Measurements from ENCODE around the gene PROCR.
"Not testable (repeated sequence)": the region's sequence is repeated elsewhere in the genome, so short reads cannot be mapped to it uniquely, and the experiment has no call there.

The PROCR gene

GRCh38 chr20:35199740-35200139 is 27.9 kb downstream of the PROCR start:
- Histone ChIP-seq H3K4me3 (ENCODE audit: severe bottlenecking) (no peak overlapping the region), H3K36me3 (ENCODE audit: low read depth) (no peaks in the 10 kb centered on the region), H3K27me3 (ENCODE audit: insufficient read depth, poor library complexity, severe bottlenecking) (no peaks in the 10 kb centered on the region), H3K27ac (ENCODE audit: poor library complexity, severe bottlenecking) (peak overlapping the region; percentile 66), H3K4me1 (ENCODE audit: insufficient read depth, poor library complexity, severe bottlenecking) (peaks cover 12% of the 10 kb centered on the region), H3K9me3 (ENCODE audit: severe bottlenecking) (peaks cover 20% of the 10 kb centered on the region)
- TF ChIP-seq CTCF (IDR thresholded peaks at IDR 0.05; ENCODE audit: poor library complexity, severe bottlenecking), result no peak
- peak; percentile 81 for ATAC-seq (ENCODE audit: low read depth)
- DNase-seq (ENCODE audit: low spot score), result no peak

GRCh38 chr20:35200267-35200666 is 28.4 kb downstream of the PROCR start:
- no peak overlapping the region for H3K4me3 ChIP-seq (ENCODE audit: severe bottlenecking)
- H3K27me3 ChIP-seq (ENCODE audit: insufficient read depth, poor library complexity, severe bottlenecking), result no peaks in the 10 kb centered on the region
- peaks cover 16% of the 10 kb centered on the region for H3K9me3 ChIP-seq (ENCODE audit: severe bottlenecking)
- no peaks in the 10 kb centered on the region for H3K36me3 ChIP-seq (ENCODE audit: low read depth)
- peaks cover 12% of the 10 kb centered on the region for H3K4me1 ChIP-seq (ENCODE audit: insufficient read depth, poor library complexity, severe bottlenecking)
- DNase-seq (ENCODE audit: low spot score) (no peak), ATAC-seq (ENCODE audit: low read depth) (peak; percentile 97)
- peak overlapping the region; percentile 66 for H3K27ac ChIP-seq (ENCODE audit: poor library complexity, severe bottlenecking)
- no peak for TF ChIP-seq CTCF (IDR thresholded peaks at IDR 0.05; ENCODE audit: poor library complexity, severe bottlenecking)

GRCh38 chr20:35201467-35201866 is 29.6 kb downstream of the PROCR start:
- not testable (repeated sequence) for DNase-seq (ENCODE audit: low spot score); H3K4me3 ChIP-seq (ENCODE audit: severe bottlenecking); H3K36me3 ChIP-seq (ENCODE audit: low read depth); H3K27me3 ChIP-seq (ENCODE audit: insufficient read depth, poor library complexity, severe bottlenecking); ATAC-seq (ENCODE audit: low read depth); H3K27ac ChIP-seq (ENCODE audit: poor library complexity, severe bottlenecking)
- peaks cover 12% of the 10 kb centered on the region for H3K4me1 ChIP-seq (ENCODE audit: insufficient read depth, poor library complexity, severe bottlenecking)
- H3K9me3 ChIP-seq (ENCODE audit: severe bottlenecking), result peaks cover 11% of the 10 kb centered on the region

- Histone ChIP-seq H3K36me3 (ENCODE audit: low read depth) (no peaks in the 10 kb centered on the region), H3K4me3 (ENCODE audit: severe bottlenecking) (no peak overlapping the region), H3K27ac (ENCODE audit: poor library complexity, severe bottlenecking) (no peak overlapping the region), H3K4me1 (ENCODE audit: insufficient read depth, poor library complexity, severe bottlenecking) (no peaks in the 10 kb centered on the region), H3K27me3 (ENCODE audit: insufficient read depth, poor library complexity, severe bottlenecking) (no peaks in the 10 kb centered on the region), H3K9me3 (ENCODE audit: severe bottlenecking) (no peaks in the 10 kb centered on the region)
- no peak for TF ChIP-seq CTCF (IDR thresholded peaks at IDR 0.05; ENCODE audit: poor library complexity, severe bottlenecking)
- no peak for DNase-seq (ENCODE audit: low spot score)
- no peak for ATAC-seq (ENCODE audit: low read depth)
Observed at GRCh38 chr20:35206802-35207201, 34.9 kb downstream of the PROCR start.

- Histone ChIP-seq H3K9me3 (ENCODE audit: severe bottlenecking) (no peaks in the 10 kb centered on the region), H3K36me3 (ENCODE audit: low read depth) (no peaks in the 10 kb centered on the region), H3K27me3 (ENCODE audit: insufficient read depth, poor library complexity, severe bottlenecking) (no peaks in the 10 kb centered on the region), H3K4me1 (ENCODE audit: insufficient read depth, poor library complexity, severe bottlenecking) (no peaks in the 10 kb centered on the region), H3K4me3 (ENCODE audit: severe bottlenecking) (no peak overlapping the region), H3K27ac (ENCODE audit: poor library complexity, severe bottlenecking) (peak overlapping the region; percentile 2)
- ATAC-seq (ENCODE audit: low read depth) (peak; percentile 91), DNase-seq (ENCODE audit: low spot score) (peak; percentile 91)
- peak; percentile 100 for TF ChIP-seq CTCF (IDR thresholded peaks at IDR 0.05; ENCODE audit: poor library complexity, severe bottlenecking)
Observed at GRCh38 chr20:35207950-35208611, 36.2 kb downstream of the PROCR start.
